Smooth muscle cell (in vitro differentiated cells): ENCODE results near the gene CLIP2. TPM values are rescaled to one million over a fixed set of nuclear protein-coding genes. Genes with fewer than 3 reads are reported as not detected.

Experiments used
- DNase-seq: peaks from one replicate; lab custom pipeline; 2025; ENCODE audit not compliant: unreplicated experiment; lab: John Stamatoyannopoulos, UW
- H2AFZ ChIP-seq: fragments of 200-600 bp; sonication (generic); 2 replicates; pipeline ENCODE4 v1.6.0; 2016; ENCODE audit warnings: antibody characterized with exemption, low read depth, mild to moderate bottlenecking
- H3F3A ChIP-seq: fragments of 200-600 bp; sonication (generic); 2 replicates; pipeline ENCODE4 v1.6.0; 2017; ENCODE audit warnings: antibody characterized with exemption, low read depth
- H3K27ac ChIP-seq: fragments of 200-600 bp; sonication (generic); 2 replicates; pipeline ENCODE4 v1.5.1; 2016; ENCODE audit warnings: low read depth, mild to moderate bottlenecking
- H3K27me3 ChIP-seq: fragments of 200-600 bp; sonication (generic); 2 replicates; pipeline ENCODE4 v1.6.1; 2016; ENCODE audit warnings: low read depth, mild to moderate bottlenecking
- H3K36me3 ChIP-seq: fragments of 200-600 bp; sonication (generic); 2 replicates; pipeline ENCODE4 v1.5.1; 2016; ENCODE audit warnings: low read depth
- H3K4me1 ChIP-seq: fragments of 200-600 bp; sonication (generic); 2 replicates; pipeline ENCODE4 v1.5.1; 2016; ENCODE audit warnings: low read depth
- H3K4me2 ChIP-seq: fragments of 200-600 bp; sonication (generic); 2 replicates; pipeline ENCODE4 v1.6.0; 2016; ENCODE audit warnings: mild to moderate bottlenecking
- H3K4me3 ChIP-seq: fragments of 200-600 bp; sonication (generic); 2 replicates; pipeline ENCODE4 v1.5.1; 2016; ENCODE audit warnings: mild to moderate bottlenecking
- H3K79me2 ChIP-seq: fragments of 200-600 bp; sonication (generic); 2 replicates; pipeline ENCODE4 v1.6.0; 2016; ENCODE audit warnings: low read depth, mild to moderate bottlenecking
- H3K9ac ChIP-seq: fragments of 200-600 bp; sonication (generic); 2 replicates; pipeline ENCODE4 v1.6.0; 2016; ENCODE audit warnings: low read depth
- H3K9me3 ChIP-seq: fragments of 200-600 bp; sonication (generic); replicated peaks from 2 replicates; pipeline ENCODE4 v1.5.1; 2016; ENCODE audit warnings: low read depth
- H4K20me1 ChIP-seq: fragments of 200-600 bp; sonication (generic); 2 replicates; pipeline ENCODE4 v1.6.0; 2016; ENCODE audit warnings: low read depth
- CTCF ChIP-seq: fragments of 200-600 bp; sonication (generic); IDR thresholded peaks from 2 replicates; pipeline ENCODE4 v1.5.1; 2017; ENCODE audit warnings: borderline replicate concordance, mild to moderate bottlenecking, antibody characterized with exemption; ENCODE audit not compliant: insufficient read depth, poor library complexity, severe bottlenecking
- WGBS: methylation state at CpG from one replicate; pipeline ENCODE4 v1.1.7; 2016; ENCODE audit warnings: low lambda C conversion rate; 5-methylcytosine and 5-hydroxymethylcytosine counted together
- polyA plus RNA-seq: library from polyadenylated mRNA; unstranded; fragments of >200 nt; fragmentation: Nextera tagmentation; extraction: Ambion mirVana; gene quantifications from 2 replicates; pipeline ENCODE4 v1.2.1, GENCODE V29; 2016
- total RNA-seq: library from RNA; depleted of rRNA; stranded (reverse); fragments of >200 nt; gene quantifications from 2 replicates; pipeline ENCODE4 v1.2.3, GENCODE V29; 2014

The CLIP2 gene
- total and polyA plus RNA-seq, 2 experiments from 2014 or later = 12.1 to 23.3 TPM

GRCh38 chr7:74454925-74455288 is 165.7 kb downstream of the CLIP2 start:
- Histone ChIP-seq H3K27ac (peak overlapping the region; percentile 66), H3K9ac (peak overlapping the region; percentile 90), H3K4me3 (peak overlapping the region; percentile 93), H3K9me3 (no peaks in the 10 kb centered on the region), H3K79me2 (peaks cover 65% of the 10 kb centered on the region), H3K27me3 (no peaks in the 10 kb centered on the region), H3K4me2 (peak overlapping the region; percentile 99), H3K4me1 (peaks cover 9% of the 10 kb centered on the region), H4K20me1 (peaks cover 55% of the 10 kb centered on the region), H3K36me3 (no peaks in the 10 kb centered on the region), H2AFZ (no peak overlapping the region), H3F3A (peaks cover 12% of the 10 kb centered on the region)
- 59% methylated on average over 11 of the region's 11 CpGs for WGBS
- TF ChIP-seq CTCF = no peak
- no peak for DNase-seq

- WGBS = 86% methylated on average over 13 of the region's 13 CpGs
- TF ChIP-seq CTCF = no peak
- no peaks in the 10 kb centered on the region for H3K36me3 ChIP-seq
- H3K27ac ChIP-seq = peak overlapping the region; percentile 6
- H3K27me3 ChIP-seq = no peaks in the 10 kb centered on the region
- peaks cover 69% of the 10 kb centered on the region for H3K79me2 ChIP-seq
- H3K4me1 ChIP-seq = peaks cover 9% of the 10 kb centered on the region
- peak overlapping the region; percentile 99 for H3K4me2 ChIP-seq
- H3K4me3 ChIP-seq = peak overlapping the region; percentile 93
- DNase-seq = no peak
- peak overlapping the region; percentile 90 for H3K9ac ChIP-seq
- peaks cover 59% of the 10 kb centered on the region for H4K20me1 ChIP-seq
- H3K9me3 ChIP-seq = no peaks in the 10 kb centered on the region
- no peak overlapping the region for H2AFZ ChIP-seq
- H3F3A ChIP-seq = peaks cover 12% of the 10 kb centered on the region
Observed at GRCh38 chr7:74455291-74455804, 166.1 kb downstream of the CLIP2 start.

Other genes starting within 250 kb of the CLIP2 start
- gene LIMK1, start 205.6 kb upstream of the CLIP2 start, total RNA-seq = 22.9 and 29.2 TPM in 2 replicates
- 23.6 and 27.9 TPM in 2 replicates for gene LIMK1, start 205.6 kb upstream of the CLIP2 start, polyA plus RNA-seq
- 168 and 198 TPM in 2 replicates for gene EIF4H, start 115.1 kb upstream of the CLIP2 start, total RNA-seq
- gene EIF4H, start 115.1 kb upstream of the CLIP2 start, polyA plus RNA-seq = 222 and 241 TPM in 2 replicates
- 0.54 TPM in 1 of 2 replicates, not detected in the other for gene LAT2, start 79.4 kb upstream of the CLIP2 start, total RNA-seq
- gene LAT2, start 79.4 kb upstream of the CLIP2 start, polyA plus RNA-seq = 0.39 TPM in 1 of 2 replicates, not detected in the other
- gene RFC2, start 35.0 kb upstream of the CLIP2 start, total RNA-seq = 12.9 and 29.4 TPM in 2 replicates
- 20.5 and 28.9 TPM in 2 replicates for gene RFC2, start 35.0 kb upstream of the CLIP2 start, polyA plus RNA-seq
- gene GTF2IRD1, start 164.5 kb downstream of the CLIP2 start, total RNA-seq = 18.3 and 20.0 TPM in 2 replicates
- gene GTF2IRD1, start 164.5 kb downstream of the CLIP2 start, polyA plus RNA-seq = 38.5 and 41.5 TPM in 2 replicates